ENCODE results near the gene TNN.
"Not testable (repeated sequence)": the region's sequence is repeated elsewhere in the genome, so short reads cannot be mapped to it uniquely, and the experiment has no call there.

Gene TNN

GRCh38 chr1:175072099-175072951 lies 4.7 kb downstream of the TNN start:
- DNase-seq (ENCODE audit: low read depth in 2 of 2): no peak

GRCh38 chr1:175073061-175073460 lies 5.4 kb downstream of the TNN start:
- DNase-seq (ENCODE audit: low read depth in 2 of 2): no peak

- DNase-seq (ENCODE audit: low read depth in 2 of 2): no peak
Observed at GRCh38 chr1:175073633-175074032, 6.0 kb downstream of the TNN start.

GRCh38 chr1:175075572-175076568 lies 8.2 kb downstream of the TNN start:
- no peak for DNase-seq (ENCODE audit: low read depth in 2 of 2)

GRCh38 chr1:175077356-175078030 lies 9.9 kb downstream of the TNN start:
- no peak for DNase-seq (ENCODE audit: low read depth in 2 of 2)

GRCh38 chr1:175078629-175079028 lies 11.0 kb downstream of the TNN start:
- no peak for DNase-seq (ENCODE audit: low read depth in 2 of 2)

- no peak for DNase-seq (ENCODE audit: low read depth in 2 of 2)
Observed at GRCh38 chr1:175079338-175079737, 11.7 kb downstream of the TNN start.

GRCh38 chr1:175080030-175080429 lies 12.4 kb downstream of the TNN start:
- no peak for DNase-seq (ENCODE audit: low read depth in 2 of 2)

- DNase-seq (ENCODE audit: low read depth in 2 of 2): no peak
Observed at GRCh38 chr1:175081983-175082382, 14.3 kb downstream of the TNN start.

GRCh38 chr1:175088525-175088951 lies 20.9 kb downstream of the TNN start:
- no peak for DNase-seq (ENCODE audit: low read depth in 2 of 2)

GRCh38 chr1:175089136-175089718 lies 21.6 kb downstream of the TNN start:
- no peak for DNase-seq (ENCODE audit: low read depth in 2 of 2)

GRCh38 chr1:175090780-175091179 lies 23.1 kb downstream of the TNN start:
- DNase-seq (ENCODE audit: low read depth in 2 of 2): no peak

- DNase-seq (ENCODE audit: low read depth in 2 of 2): no peak
Observed at GRCh38 chr1:175094626-175095025, 27.0 kb downstream of the TNN start.

- no peak for DNase-seq (ENCODE audit: low read depth in 2 of 2)
Observed at GRCh38 chr1:175095069-175095468, 27.4 kb downstream of the TNN start.

GRCh38 chr1:175095978-175096607 lies 28.5 kb downstream of the TNN start:
- DNase-seq (ENCODE audit: low read depth in 2 of 2): no peak

GRCh38 chr1:175097361-175097760 lies 29.7 kb downstream of the TNN start:
- no peak for DNase-seq (ENCODE audit: low read depth in 2 of 2)

- no peak for DNase-seq (ENCODE audit: low read depth in 2 of 2)
Observed at GRCh38 chr1:175099916-175100315, 32.3 kb downstream of the TNN start.

- DNase-seq (ENCODE audit: low read depth in 2 of 2): not testable (repeated sequence)
Observed at GRCh38 chr1:175102166-175102565, 34.5 kb downstream of the TNN start.

GRCh38 chr1:175106536-175106935 lies 38.9 kb downstream of the TNN start:
- DNase-seq (ENCODE audit: low read depth in 2 of 2): not testable (repeated sequence)

GRCh38 chr1:175108331-175108820 lies 40.7 kb downstream of the TNN start:
- not testable (repeated sequence) for DNase-seq (ENCODE audit: low read depth in 2 of 2)

- DNase-seq (ENCODE audit: low read depth in 2 of 2): no peak
Observed at GRCh38 chr1:175114996-175115395, 47.4 kb downstream of the TNN start.

Data from stimulated activated CD8-positive, alpha-beta memory T cell treated with anti-CD3 and anti-CD28 coated beads, Interleukin-15, amount 100 ng/mL, for 4 hours (primary cell).